ENCODE measurements around the gene RS1. TPM values are rescaled to one million over a fixed set of nuclear protein-coding genes. Genes with fewer than 3 reads are reported as not detected.

RS1 gene
- total RNA-seq, 1 donor from 2014 or later: not detected

GRCh38 chrX:18591834-18592233 is 80.1 kb downstream of the RS1 start:
- no peak overlapping the region for H3K4me3 ChIP-seq (ENCODE audit: low read depth, low read length)
- no peak for TF ChIP-seq CTCF (conservative IDR thresholded peaks at IDR 0.05; ENCODE audit: low read depth, low read length)
- DNase-seq (ENCODE audit: low read depth): no peak

Other genes starting within 250 kb of the RS1 start
- gene CDKL5, start 246.5 kb downstream of the RS1 start, total RNA-seq: 2.1 and 5.0 TPM in 2 replicates
- not detected in 2 replicates for gene PPEF1, start 35.5 kb upstream of the RS1 start, total RNA-seq